OCI-LY1 (cell line): ENCODE results near the gene LENEP.

Source experiments
- H2AFZ ChIP-seq: fragments of 200-600 bp; sonication (generic), shearing (Covaris generic); 2 replicates; pipeline ENCODE4 v1.6.0; 2014; ENCODE audit warnings: antibody characterized with exemption, mild to moderate bottlenecking, low read length
- H3F3A ChIP-seq: fragments of 200-600 bp; sonication (generic), shearing (Covaris generic); 2 replicates; pipeline ENCODE4 v1.6.0; 2014; ENCODE audit warnings: mild to moderate bottlenecking, antibody characterized with exemption, low read length, moderate library complexity; ENCODE audit not compliant: insufficient read depth
- H3K27ac ChIP-seq: fragments of 200-600 bp; sonication (generic); 2 replicates; pipeline ENCODE4 v1.5.1; 2014; ENCODE audit warnings: low read length, mixed run types, mild to moderate bottlenecking, low read depth; ENCODE audit not compliant: poor library complexity, severe bottlenecking
- H3K27me3 ChIP-seq: fragments of 200-600 bp; sonication (generic); 2 replicates; pipeline ENCODE4 v1.6.0; 2014; ENCODE audit warnings: antibody characterized with exemption, mild to moderate bottlenecking, low read length, moderate library complexity; ENCODE audit not compliant: insufficient read depth
- H3K36me3 ChIP-seq: fragments of 200-600 bp; sonication (generic); 2 replicates; pipeline ENCODE4 v1.6.1; 2014; ENCODE audit warnings: mild to moderate bottlenecking, antibody characterized with exemption, low read length, moderate library complexity, mixed read lengths; ENCODE audit not compliant: insufficient read depth
- H3K4me1 ChIP-seq: fragments of 200-600 bp; sonication (generic); 2 replicates; pipeline ENCODE4 v1.5.1; 2014; ENCODE audit warnings: mild to moderate bottlenecking, low read length, moderate library complexity; ENCODE audit not compliant: insufficient read depth, severe bottlenecking
- H3K4me2 ChIP-seq: fragments of 200-600 bp; sonication (generic), shearing (Covaris generic); 2 replicates; pipeline ENCODE4 v1.6.1; 2014; ENCODE audit warnings: low read length
- H3K4me3 ChIP-seq: fragments of 200-600 bp; sonication (generic); 2 replicates; pipeline ENCODE4 v1.5.1; 2014; ENCODE audit warnings: low read length, low read depth, mild to moderate bottlenecking, mixed read lengths; ENCODE audit not compliant: poor library complexity, severe bottlenecking
- H3K79me2 ChIP-seq: fragments of 200-600 bp; shearing (Covaris generic); 2 replicates; pipeline ENCODE4 v1.6.1; 2016; ENCODE audit warnings: mixed run types, low read length, mixed read lengths; ENCODE audit not compliant: insufficient read depth
- H3K9ac ChIP-seq: fragments of 200-600 bp; sonication (generic), shearing (Covaris generic); 2 replicates; pipeline ENCODE4 v1.6.1; 2014; ENCODE audit warnings: mild to moderate bottlenecking, low read length, mixed read lengths
- H3K9me2 ChIP-seq: fragments of 200-600 bp; sonication (generic), shearing (Covaris generic); 2 replicates; pipeline ENCODE4 v1.6.1; 2014; ENCODE audit warnings: low read depth, mild to moderate bottlenecking, low read length, mixed read lengths
- H3K9me3 ChIP-seq: fragments of 200-600 bp; shearing (Covaris generic); 2 replicates; pipeline ENCODE4 v1.6.1; 2014; ENCODE audit warnings: low read length, mixed read lengths
- H4K20me1 ChIP-seq: fragments of 200-600 bp; sonication (generic), shearing (Covaris generic); 2 replicates; pipeline ENCODE4 v1.6.0; 2016; ENCODE audit warnings: mild to moderate bottlenecking, low read length; ENCODE audit not compliant: insufficient read depth
- EZH2 ChIP-seq: fragments of 200-600 bp; sonication (generic), shearing (Covaris generic); IDR thresholded peaks from 2 replicates; pipeline ENCODE4 v1.8.0; 2017; ENCODE audit warnings: borderline replicate concordance, mixed run types, mild to moderate bottlenecking, antibody characterized with exemption, low read length, moderate library complexity, mixed read lengths
- TF ChIP-seq, protein P1 (sequence below): fragments of 200-600 bp; sonication (generic), shearing (Covaris generic); IDR thresholded peaks from 2 replicates; pipeline ENCODE4 v1.5.1; 2017; ENCODE audit warnings: mild to moderate bottlenecking, antibody characterized with exemption, low read length, moderate library complexity, mixed read lengths

Gene LENEP

GRCh38 chr1:155037043-155037442 lies 43.7 kb downstream of the LENEP start:
- no peak overlapping the region for H3K4me2 ChIP-seq
- H3K9ac ChIP-seq, result no peak overlapping the region
- H3K9me2 ChIP-seq, result no peaks in the 10 kb centered on the region
- H3F3A ChIP-seq, result no peaks in the 10 kb centered on the region
- H3K4me3 ChIP-seq, result no peak overlapping the region
- H3K9me3 ChIP-seq, result no peaks in the 10 kb centered on the region
- H3K79me2 ChIP-seq, result no peaks in the 10 kb centered on the region
- no peaks in the 10 kb centered on the region for H4K20me1 ChIP-seq
- H2AFZ ChIP-seq, result no peak overlapping the region
- no peak for TF ChIP-seq EZH2
- TF ChIP-seq, protein P1, sequence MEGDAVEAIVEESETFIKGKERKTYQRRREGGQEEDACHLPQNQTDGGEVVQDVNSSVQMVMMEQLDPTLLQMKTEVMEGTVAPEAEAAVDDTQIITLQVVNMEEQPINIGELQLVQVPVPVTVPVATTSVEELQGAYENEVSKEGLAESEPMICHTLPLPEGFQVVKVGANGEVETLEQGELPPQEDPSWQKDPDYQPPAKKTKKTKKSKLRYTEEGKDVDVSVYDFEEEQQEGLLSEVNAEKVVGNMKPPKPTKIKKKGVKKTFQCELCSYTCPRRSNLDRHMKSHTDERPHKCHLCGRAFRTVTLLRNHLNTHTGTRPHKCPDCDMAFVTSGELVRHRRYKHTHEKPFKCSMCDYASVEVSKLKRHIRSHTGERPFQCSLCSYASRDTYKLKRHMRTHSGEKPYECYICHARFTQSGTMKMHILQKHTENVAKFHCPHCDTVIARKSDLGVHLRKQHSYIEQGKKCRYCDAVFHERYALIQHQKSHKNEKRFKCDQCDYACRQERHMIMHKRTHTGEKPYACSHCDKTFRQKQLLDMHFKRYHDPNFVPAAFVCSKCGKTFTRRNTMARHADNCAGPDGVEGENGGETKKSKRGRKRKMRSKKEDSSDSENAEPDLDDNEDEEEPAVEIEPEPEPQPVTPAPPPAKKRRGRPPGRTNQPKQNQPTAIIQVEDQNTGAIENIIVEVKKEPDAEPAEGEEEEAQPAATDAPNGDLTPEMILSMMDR, result no peak
- H3K27me3 ChIP-seq, result peaks cover 11% of the 10 kb centered on the region
- H3K27ac ChIP-seq, result no peak overlapping the region
- no peaks in the 10 kb centered on the region for H3K36me3 ChIP-seq
- H3K4me1 ChIP-seq, result no peaks in the 10 kb centered on the region

DNA sequence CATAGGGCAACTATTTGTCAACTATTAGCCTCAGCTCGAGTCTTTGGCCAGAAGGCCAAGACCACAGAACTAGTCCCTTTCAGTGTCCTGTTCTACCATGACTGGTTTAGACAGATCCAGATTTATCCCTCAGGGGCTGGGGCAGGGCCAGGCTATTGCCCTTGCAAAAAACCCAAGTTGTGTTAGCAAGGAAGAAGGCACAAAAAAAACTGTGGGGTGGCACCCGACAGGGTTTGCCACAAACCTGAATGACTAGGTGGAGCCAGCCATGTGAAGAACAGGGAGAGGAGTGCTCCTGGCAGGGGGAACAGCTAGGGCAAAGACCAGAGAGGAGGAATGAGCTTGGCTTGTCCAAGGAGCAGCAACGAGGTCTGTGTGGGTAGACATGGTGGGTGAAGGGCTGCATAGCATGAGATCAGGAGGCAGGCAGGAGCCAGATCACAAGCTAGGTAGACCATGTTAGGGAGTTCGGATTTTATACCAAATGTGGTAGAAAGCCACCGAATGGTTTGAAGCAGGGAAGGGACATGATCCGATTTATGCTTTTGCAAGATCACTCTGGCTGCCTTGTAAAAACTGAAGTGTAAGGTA lies 44.6 kb downstream of the LENEP start:
- Histone ChIP-seq H3K36me3 (no peaks in the 10 kb centered on the region), H3K27ac (no peak overlapping the region), H2AFZ (no peak overlapping the region), H3F3A (no peaks in the 10 kb centered on the region), H4K20me1 (no peaks in the 10 kb centered on the region), H3K9me2 (no peaks in the 10 kb centered on the region), H3K9ac (no peak overlapping the region), H3K4me3 (no peak overlapping the region), H3K79me2 (no peaks in the 10 kb centered on the region), H3K27me3 (peaks cover 11% of the 10 kb centered on the region), H3K4me1 (no peaks in the 10 kb centered on the region), H3K9me3 (no peaks in the 10 kb centered on the region), H3K4me2 (no peak overlapping the region)
- no peak for TF ChIP-seq EZH2
- TF ChIP-seq, protein P1, result no peak

DNA sequence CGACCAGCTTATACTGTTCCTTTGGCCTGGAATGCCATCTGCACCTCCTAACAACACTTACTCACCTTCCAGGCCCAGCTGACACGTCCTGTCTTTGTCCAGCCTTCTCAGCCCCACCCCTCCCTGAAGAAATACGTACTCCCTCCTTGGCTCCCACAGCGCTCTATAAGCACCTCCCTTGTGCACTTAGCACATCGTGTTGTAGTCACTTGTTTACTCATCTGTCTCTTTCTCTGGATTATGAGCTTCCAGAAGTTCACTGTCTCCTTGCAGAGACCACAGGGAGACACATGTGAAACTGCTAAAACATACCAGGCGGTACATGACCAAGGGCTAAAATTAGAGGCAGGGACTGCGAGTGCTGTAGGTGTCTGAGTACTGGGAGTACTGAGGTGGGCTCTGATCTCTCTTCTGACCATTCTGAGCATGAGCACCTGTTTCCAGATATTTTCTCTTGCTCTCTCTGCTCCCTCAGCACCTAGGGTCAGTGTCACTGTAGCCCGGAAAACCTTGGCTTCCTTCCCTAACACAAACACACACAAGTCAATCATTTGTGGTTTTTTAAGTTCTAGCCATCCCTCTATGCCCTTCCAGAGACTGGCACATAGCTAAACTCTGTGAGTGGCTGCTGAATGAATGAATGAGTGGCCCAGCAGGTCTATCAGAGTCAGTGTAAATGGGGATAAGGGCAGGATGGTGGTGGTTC lies 45.4 kb downstream of the LENEP start:
- Histone ChIP-seq H3K9ac (no peak overlapping the region), H3K4me2 (no peak overlapping the region), H3F3A (no peaks in the 10 kb centered on the region), H3K79me2 (no peaks in the 10 kb centered on the region), H3K36me3 (no peaks in the 10 kb centered on the region), H3K27ac (no peak overlapping the region), H3K9me3 (no peaks in the 10 kb centered on the region), H3K4me1 (no peaks in the 10 kb centered on the region), H3K27me3 (peaks cover 11% of the 10 kb centered on the region), H4K20me1 (no peaks in the 10 kb centered on the region), H2AFZ (no peak overlapping the region), H3K9me2 (no peaks in the 10 kb centered on the region), H3K4me3 (no peak overlapping the region)
- TF ChIP-seq, protein P1, result no peak
- TF ChIP-seq EZH2, result no peak
